HEK293T (cell line): Measurements from ENCODE around the gene RABAC1.
"Not testable (repeated sequence)": the region's sequence is repeated elsewhere in the genome, so short reads cannot be mapped to it uniquely, and the experiment has no call there.

Experiments
- CTCF ChIA-PET: fragments of 350-600 bp; formaldehyde crosslinking; extraction: SDS; loops from one replicate; lab custom pipeline; 2021; ENCODE audit warnings: antibody characterized with exemption, inconsistent platforms; lab: Yijun Ruan, JAX
- POLR2A ChIA-PET: fragments of 350-600 bp; formaldehyde crosslinking; extraction: SDS; loops from one replicate; lab custom pipeline; 2020; ENCODE audit warnings: antibody characterized with exemption, inconsistent platforms; lab: Yijun Ruan, JAX
- DNase-seq: peaks from one replicate; pipeline ENCODE4 v3.0.0; 2012; ENCODE audit warnings: mixed read lengths; ENCODE audit errors: extremely low spot score
- ARNT ChIP-seq: fragments of 450-650 bp; IDR thresholded peaks from 2 replicates; pipeline ENCODE4 v1.6.1; 2017; ENCODE audit warnings: mild to moderate bottlenecking
- BHLHE40 ChIP-seq: fragments of 450-650 bp; IDR thresholded peaks from 2 replicates; pipeline ENCODE4 v1.6.1; 2016; ENCODE audit warnings: mild to moderate bottlenecking, moderate library complexity, borderline replicate concordance
- CTBP1 ChIP-seq: fragments of 450-650 bp; IDR thresholded peaks from 2 replicates; pipeline ENCODE4 v1.6.1; 2016; ENCODE audit warnings: borderline replicate concordance
- ELF4 ChIP-seq: fragments of 450-650 bp; IDR thresholded peaks from 2 replicates; pipeline ENCODE4 v1.6.1; 2017; ENCODE audit warnings: antibody characterized with exemption
- FOXA1 ChIP-seq: fragments of 450-650 bp; IDR thresholded peaks from 2 replicates; pipeline ENCODE4 v1.6.1; 2016; ENCODE audit warnings: mild to moderate bottlenecking
- FOXK2 ChIP-seq: fragments of 450-650 bp; IDR thresholded peaks from 2 replicates; pipeline ENCODE4 v1.6.1; 2016; ENCODE audit warnings: mild to moderate bottlenecking
- FOXM1 ChIP-seq: fragments of 450-650 bp; IDR thresholded peaks from 2 replicates; pipeline ENCODE4 v1.6.1; 2017; ENCODE audit warnings: mild to moderate bottlenecking, borderline replicate concordance
- HDGF ChIP-seq: fragments of 450-650 bp; IDR thresholded peaks from 2 replicates; pipeline ENCODE4 v1.6.1; 2017; ENCODE audit warnings: antibody characterized with exemption, borderline replicate concordance
- L3MBTL2 ChIP-seq: fragments of 450-650 bp; conservative IDR thresholded peaks from 2 replicates; pipeline ENCODE4 v1.6.1; 2016; ENCODE audit warnings: mild to moderate bottlenecking
- LEF1 ChIP-seq: fragments of 450-650 bp; IDR thresholded peaks from 2 replicates; pipeline ENCODE4 v1.6.1; 2017; ENCODE audit warnings: mild to moderate bottlenecking, borderline replicate concordance
- NFRKB ChIP-seq: fragments of 450-650 bp; IDR thresholded peaks from 2 replicates; pipeline ENCODE4 v1.6.1; 2016; ENCODE audit warnings: mild to moderate bottlenecking, moderate library complexity
- PKNOX1 ChIP-seq: fragments of 450-650 bp; IDR thresholded peaks from 2 replicates; pipeline ENCODE4 v1.6.1; 2016
- SP1 ChIP-seq: fragments of 450-650 bp; IDR thresholded peaks from 2 replicates; pipeline ENCODE4 v1.6.1; 2017
- SUZ12 ChIP-seq: fragments of 450-650 bp; IDR thresholded peaks from 2 replicates; pipeline ENCODE4 v1.6.1; 2016; ENCODE audit warnings: mild to moderate bottlenecking
- TARDBP ChIP-seq: fragments of 450-650 bp; IDR thresholded peaks from 2 replicates; pipeline ENCODE4 v1.6.1; 2016
- ZNF384 ChIP-seq: fragments of 450-650 bp; IDR thresholded peaks from 2 replicates; pipeline ENCODE4 v1.6.1; 2016

RABAC1 gene

GRCh38 chr19:41915776-41916414 is 43.2 kb downstream of the RABAC1 start:
- ChIA-PET POLR2A (no interaction called here), CTCF (no interaction called here)
- no peak for DNase-seq
- no peak for TF ChIP-seq L3MBTL2

- no peak for DNase-seq
- ChIA-PET CTCF (no interaction called here), POLR2A (no interaction called here)
- no peak for TF ChIP-seq CTBP1
- no peak for TF ChIP-seq BHLHE40
- no peak for TF ChIP-seq LEF1
- no peak for TF ChIP-seq HDGF
- TF ChIP-seq ZNF384 = no peak
These were observed 43.9 kb downstream of the RABAC1 start for GRCh38 chr19:41915021-41915775.

GRCh38 chr19:41914424-41914834 is 44.7 kb downstream of the RABAC1 start:
- DNase-seq, POLR2A ChIA-PET, CTCF ChIA-PET: not testable (repeated sequence)

GRCh38 chr19:41913538-41914423 is 45.3 kb downstream of the RABAC1 start:
- TF ChIP-seq BHLHE40 (no peak), SUZ12 (no peak), ELF4 (no peak), FOXM1 (no peak), NFRKB (no peak), CTBP1 (no peak), LEF1 (no peak), ZNF384 (no peak)
- ChIA-PET POLR2A (no interaction called here), CTCF (no interaction called here)
- no peak for DNase-seq

GRCh38 chr19:41912899-41913537 is 46.1 kb downstream of the RABAC1 start:
- TF ChIP-seq NFRKB (no peak), TARDBP (no peak), BHLHE40 (no peak), HDGF (no peak), ELF4 (no peak), L3MBTL2 (no peak), FOXK2 (no peak), ZNF384 (no peak), FOXM1 (no peak), SP1 (no peak), SUZ12 (no peak), FOXA1 (no peak), ARNT (no peak), LEF1 (no peak), PKNOX1 (no peak), CTBP1 (no peak)
- ChIA-PET POLR2A (no interaction called here), CTCF (no interaction called here)
- DNase-seq = no peak

- ChIA-PET CTCF (interaction anchor here (0.6 kb wide), 1 partner anchor 10 kb away, joined by 3 read pairs; no protein-coding TSS in a partner anchor), POLR2A (interaction anchor here (1.1 to 1.6 kb wide), 2 partner anchors 28 to 52 kb away, joined by 4 to 7 read pairs; partner anchors contain the start of gene RPS19)
- DNase-seq = no peak
- no peak for TF ChIP-seq NFRKB
- no peak for TF ChIP-seq LEF1
- no peak for TF ChIP-seq CTBP1
These were observed 47.0 kb downstream of the RABAC1 start for GRCh38 chr19:41911889-41912731.
